Kidney capillary endothelial cell (primary cell): ENCODE results near the gene TSPEAR.
"Not testable (repeated sequence)": the region's sequence is repeated elsewhere in the genome, so short reads cannot be mapped to it uniquely, and the experiment has no call there.

Experiments
- DNase-seq: peaks from one replicate; pipeline ENCODE4 v3.0.0-alpha.2; 2018; ENCODE audit warnings: low spot score

Gene TSPEAR

DNA sequence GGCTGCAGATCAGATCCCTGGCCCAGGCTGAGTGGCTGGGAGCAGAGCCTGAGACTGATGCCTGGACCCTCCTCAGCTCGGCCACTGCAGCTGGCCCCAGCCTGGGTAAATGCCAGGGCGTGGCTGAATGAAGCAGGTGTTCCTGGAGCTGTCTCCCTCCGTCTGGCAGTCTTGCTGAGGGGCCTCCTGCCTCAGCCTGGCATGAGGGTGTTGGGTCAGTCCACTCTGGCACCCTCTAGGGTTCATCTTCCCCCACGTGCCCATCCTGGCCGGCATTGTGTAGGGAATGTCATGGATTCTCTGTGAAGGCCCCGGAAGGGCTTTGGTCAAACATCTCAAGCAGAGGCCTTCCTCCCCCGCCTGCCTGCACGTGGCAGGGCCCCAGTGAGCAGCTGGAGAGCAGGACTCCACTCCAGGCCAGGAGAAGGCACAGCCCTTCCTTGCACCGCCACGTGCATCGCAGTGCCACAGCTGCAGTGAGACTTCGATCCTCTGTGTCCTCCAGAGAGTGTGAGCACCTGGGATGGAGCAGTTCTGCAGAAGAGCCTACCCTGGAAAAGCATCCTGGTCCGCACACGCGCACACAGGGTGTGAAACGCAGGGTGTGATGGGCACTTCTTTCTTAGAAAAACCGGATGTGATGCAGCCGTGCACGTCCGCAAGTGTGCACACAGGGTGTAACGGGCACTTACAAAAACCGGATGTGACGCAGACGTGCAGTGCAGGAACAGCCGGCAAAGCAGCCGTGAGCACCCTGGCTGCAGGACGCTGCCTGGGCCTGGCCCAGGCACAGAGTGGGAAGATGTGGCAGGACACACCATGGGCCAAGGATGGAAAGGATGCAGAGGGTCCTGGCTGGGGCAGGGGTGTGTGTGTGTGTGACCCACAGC, 142.5 kb downstream of the TSPEAR start:
- no peak for DNase-seq

DNA sequence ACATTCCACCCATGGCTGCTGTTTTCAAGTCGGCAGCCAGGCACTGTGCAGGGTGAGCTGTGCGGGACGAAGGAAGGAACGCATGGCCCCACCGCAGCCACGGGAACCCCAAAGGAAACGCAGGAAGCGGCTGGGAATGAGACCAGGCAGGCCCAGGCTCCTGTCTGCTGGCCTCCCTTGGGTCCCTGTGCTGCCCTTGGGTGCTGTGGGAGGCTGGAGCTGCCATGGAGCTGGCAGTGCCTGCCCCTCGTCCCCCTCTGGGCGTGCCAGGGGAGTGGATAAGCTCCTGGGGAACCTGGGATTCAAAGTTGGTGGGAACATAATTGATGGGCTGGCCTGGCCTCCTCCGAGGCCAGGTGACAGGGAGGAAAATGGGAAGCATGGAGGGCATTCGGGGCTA, 143.1 kb downstream of the TSPEAR start:
- DNase-seq, result no peak

DNA sequence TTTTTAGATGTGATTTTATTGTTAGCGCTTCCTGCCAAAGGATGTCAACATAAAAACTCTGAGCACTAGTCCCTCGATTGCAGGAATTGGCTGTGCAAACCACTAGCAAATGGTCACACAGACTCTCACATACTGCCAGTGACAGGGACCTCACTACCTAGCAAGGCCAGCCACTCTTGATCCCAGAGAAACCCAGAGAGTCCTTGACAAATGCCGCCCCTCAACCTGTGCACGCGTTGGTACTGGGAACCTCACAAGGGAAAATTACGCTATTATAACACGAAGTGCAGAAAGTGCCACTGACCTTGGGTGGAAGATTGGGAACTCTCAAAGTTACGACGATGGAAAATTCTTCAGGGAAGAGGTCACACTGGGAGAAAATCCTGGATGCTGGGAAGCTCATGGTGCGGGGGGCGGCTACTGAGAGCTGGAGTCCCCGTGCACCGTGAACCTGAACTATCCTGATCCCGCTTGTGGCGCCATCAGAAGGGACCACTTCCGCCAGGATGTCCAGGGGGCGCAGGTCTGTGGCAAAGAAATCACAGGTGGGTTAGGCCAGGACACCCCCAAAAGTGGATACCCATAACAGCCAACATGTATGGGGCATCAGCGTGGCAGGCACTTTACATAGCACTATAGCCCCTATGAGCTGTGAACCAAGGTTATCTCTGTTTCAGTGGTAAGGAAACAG, 143.7 kb downstream of the TSPEAR start:
- no peak for DNase-seq

DNA sequence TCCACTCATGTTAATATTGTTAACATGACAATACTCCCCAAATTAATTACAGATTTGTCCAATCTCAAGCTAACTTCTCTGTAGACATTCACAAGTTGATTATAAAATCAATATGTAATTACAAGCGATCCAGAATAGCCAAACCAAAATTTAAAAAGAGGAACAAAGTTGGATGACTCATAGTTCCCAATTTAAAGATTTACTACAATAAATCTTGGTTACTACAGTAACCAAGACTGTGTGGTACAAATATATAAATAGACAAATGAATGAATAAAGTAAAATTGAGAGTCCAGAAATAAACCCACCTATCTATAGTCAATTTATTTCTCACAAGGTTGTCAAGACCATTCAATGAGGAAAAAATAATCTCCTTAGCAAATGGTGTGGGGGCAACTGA, 145.0 kb downstream of the TSPEAR start:
- no peak for DNase-seq

DNA sequence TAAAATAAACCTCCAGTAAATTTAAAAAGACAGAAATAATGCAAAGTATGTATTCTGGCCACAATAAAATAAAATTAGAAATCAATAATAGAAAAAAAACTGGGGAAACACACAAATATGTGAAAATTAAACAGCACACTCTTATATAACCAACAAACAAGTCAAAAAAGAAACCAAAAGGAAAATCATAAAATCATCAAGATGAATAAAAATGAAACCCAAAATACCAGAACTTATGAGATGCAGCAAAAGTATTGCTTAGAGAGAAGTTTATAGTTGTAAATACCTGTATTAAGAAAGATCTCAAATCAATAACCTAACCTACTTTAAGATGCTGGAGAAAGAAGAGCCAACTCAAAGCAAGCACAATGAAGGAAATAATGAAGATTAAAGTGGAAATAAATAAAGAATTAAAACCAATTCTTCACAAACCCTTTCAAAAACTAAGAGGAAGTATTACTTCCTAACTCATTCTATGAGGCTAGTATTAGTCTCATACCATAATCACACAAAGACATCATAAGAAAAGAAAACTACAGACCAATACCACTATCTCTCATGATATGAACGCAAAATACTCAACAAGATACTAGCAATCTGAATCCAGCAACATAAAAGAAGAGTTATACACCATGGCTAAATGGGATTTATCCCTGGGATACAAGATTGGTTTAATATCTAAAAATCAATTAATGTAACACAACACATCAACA, 146.3 kb downstream of the TSPEAR start:
- DNase-seq, result no peak

DNA sequence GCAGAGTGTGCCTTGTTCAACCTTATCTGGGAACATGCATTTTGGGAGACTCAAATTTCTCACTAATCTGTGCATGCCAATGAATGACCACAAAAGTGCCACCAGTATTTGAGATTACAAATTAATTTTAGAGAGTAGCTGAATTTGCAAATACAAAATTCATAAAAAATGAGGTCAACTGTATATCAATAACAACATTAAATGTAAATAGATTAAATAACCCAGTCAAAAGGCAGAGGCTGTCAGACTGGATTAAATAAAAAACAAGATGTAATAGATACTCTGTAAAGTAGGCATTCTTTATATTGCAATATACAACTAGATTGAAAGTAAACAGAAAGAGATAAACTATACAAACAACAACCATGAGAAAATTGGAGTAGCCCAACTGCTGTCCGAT, 147.3 kb downstream of the TSPEAR start:
- no peak for DNase-seq

DNA sequence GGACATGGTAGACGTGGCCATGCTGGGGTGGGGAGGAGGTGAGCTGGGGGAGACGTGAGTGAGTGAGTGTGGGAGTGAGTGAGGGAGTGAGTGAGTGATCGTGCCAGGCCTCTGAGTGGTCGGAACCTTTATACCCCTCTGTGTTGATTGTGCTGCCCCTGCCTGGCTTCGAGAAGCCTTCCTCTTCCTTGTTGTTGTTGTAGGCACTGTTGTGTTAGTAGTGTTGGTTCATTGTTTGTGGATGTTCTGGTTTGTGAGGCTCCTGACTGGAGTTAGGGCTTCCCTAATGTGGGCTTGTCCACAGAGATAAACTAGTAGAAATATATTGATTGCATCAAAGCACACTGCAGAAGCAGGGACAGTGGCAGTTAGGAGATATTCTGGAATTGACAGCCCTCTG, 152.7 kb downstream of the TSPEAR start, which contains the start of gene KRTAP10-3:
TSS of gene KRTAP10-3 (minus strand) at position 101 of the 400 bp plus-strand sequence. CDS start at position 21, 80 bp downstream.
- no peak for DNase-seq

DNA sequence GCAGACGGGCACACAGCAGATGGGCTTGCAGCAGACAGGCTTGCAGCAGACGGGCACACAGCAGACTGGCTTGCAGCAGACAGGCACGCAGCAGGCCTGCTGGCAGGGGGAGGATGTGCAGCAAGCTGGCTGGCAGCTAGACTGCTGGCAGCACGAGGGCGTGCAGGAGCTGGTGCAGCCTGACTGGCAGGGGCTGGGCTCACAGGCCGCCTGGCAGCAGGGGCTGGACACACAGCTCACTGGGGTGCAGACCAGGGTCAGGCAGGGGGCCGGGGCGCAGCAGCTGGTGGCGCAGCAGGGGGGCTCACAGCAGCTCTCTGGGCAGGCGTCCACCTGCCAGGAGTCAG, 153.1 kb downstream of the TSPEAR start:
- DNase-seq, result not testable (repeated sequence)

DNA sequence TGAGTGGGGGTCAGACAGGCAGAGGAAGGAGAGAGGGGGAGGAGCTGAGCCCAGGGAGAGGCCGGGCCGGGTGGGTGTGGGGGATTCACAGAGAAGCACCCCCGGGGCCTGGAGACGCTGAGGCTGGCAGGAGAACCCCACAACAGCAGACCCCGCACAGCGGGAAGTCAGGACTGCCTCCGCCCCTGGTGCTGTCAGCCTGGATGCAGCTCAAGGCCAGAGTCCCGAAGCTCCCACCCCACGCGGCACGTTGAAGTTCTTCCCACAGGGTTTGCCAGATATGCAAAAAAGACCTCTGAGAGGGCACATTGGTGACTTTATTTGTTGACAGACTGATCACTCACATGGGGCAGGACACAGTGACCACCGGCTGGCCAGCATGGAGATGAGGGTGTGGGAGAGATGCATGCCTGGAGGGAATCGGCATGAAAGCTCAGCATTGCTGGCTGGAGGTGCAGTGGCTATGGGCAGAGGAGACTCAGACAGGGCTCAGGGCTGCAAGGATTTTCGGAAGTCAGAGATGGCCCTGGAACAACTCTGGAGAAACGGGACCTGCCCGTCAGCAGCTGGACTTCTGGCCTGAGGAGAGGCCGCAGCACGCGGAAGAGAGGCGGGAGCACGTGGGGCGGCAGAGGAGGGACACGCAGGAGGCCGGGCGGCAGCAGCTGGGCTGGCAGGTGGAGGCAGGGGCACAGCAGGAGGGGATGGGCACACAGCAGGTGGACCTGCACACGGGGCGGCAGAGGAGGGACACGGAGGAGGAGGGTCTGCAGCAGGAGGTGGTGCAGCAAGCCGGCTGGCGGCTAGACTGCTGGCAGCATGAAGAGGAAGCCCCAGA, 153.7 kb downstream of the TSPEAR start:
- no peak for DNase-seq

DNA sequence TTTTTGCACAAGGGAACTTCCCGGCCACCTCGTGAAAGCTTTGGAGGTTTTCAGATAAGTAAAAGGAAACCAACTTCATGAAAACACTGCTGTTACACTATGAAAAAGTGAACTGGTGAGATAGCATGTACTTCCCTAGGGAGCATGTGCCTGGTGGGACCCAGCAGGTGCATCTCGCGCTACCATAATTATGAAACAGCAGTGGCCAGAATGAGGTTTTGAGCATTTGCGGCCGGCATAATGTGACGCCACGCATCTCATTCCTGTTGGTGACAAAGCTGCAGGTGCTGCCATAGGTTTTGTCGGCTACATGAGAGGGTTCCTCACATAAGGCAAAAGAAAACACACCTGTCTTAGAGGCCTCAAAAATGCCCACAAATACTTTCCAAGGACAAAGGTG, 154.5 kb downstream of the TSPEAR start:
- DNase-seq, result no peak

DNA sequence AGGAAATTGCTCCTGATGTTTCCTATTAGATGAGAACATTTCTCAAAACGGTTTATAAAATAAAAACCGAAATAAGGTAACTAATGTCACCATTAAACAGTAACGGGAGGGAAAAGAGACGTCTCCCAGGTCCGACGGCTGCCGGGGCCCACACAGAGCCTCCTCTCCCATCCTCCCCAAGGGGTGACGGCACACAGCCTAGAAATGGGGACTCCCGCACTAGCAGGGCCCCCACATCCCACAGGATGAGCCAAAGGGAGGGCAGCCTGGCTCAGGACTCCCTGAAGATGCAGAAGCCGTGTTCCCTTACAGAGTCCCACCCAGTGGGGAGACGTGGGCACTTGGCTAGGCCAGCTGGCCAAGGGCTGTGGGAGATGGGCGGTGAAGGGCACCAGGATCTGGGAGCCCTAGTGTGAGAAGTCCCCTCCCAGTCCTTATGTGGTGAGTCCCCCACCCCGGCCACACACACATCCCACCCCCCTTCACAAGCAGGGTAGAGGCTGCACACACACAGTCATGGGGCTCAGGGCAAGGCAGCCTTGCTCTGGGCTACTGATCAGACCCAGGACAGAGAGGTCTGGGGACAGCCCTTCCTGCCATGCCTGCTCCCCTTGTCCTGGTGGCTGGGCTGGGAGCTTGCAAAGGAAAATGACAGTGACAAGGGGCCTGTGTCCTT, 156.0 kb downstream of the TSPEAR start:
- no peak for DNase-seq

DNA sequence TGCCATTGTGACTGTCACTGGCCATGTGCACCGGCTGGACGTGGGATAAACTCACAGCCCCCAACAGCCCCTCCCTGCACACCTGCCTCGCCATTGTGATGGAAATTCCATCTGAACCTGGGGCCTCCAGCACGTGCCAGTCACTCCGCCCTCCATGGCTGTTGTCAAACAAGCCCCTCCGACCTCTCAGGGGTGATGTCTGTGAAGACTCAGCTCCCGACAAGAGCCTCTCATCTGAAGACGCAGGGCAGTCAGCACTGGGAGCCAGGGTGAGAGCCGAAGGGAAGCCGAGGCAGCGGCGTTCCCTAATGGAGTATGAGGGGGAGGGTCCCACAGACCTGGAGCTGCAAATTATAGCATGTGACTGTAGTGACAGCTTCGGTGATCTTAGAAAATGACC, 158.7 kb downstream of the TSPEAR start:
- DNase-seq, result no peak

DNA sequence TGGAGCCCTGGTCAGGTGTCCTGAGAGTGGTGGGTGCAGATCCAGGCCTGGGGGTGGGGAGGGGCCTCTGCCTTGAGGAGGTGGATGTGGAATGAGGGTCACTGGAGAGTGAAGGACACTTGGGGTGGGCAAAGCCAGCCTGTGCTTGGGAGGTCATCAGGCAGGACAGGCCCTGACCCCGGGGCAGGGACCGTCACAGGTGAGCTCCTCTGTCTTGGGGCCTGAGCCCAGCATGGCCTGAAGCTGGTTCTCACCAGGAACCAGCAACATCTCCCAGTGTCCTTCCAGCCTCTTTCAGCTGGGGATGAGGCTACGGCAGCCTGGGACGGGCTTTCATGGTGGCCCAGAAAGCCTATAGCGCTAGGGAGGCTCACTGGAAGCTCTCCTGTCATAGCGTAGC, 159.2 kb downstream of the TSPEAR start:
- DNase-seq, result no peak

DNA sequence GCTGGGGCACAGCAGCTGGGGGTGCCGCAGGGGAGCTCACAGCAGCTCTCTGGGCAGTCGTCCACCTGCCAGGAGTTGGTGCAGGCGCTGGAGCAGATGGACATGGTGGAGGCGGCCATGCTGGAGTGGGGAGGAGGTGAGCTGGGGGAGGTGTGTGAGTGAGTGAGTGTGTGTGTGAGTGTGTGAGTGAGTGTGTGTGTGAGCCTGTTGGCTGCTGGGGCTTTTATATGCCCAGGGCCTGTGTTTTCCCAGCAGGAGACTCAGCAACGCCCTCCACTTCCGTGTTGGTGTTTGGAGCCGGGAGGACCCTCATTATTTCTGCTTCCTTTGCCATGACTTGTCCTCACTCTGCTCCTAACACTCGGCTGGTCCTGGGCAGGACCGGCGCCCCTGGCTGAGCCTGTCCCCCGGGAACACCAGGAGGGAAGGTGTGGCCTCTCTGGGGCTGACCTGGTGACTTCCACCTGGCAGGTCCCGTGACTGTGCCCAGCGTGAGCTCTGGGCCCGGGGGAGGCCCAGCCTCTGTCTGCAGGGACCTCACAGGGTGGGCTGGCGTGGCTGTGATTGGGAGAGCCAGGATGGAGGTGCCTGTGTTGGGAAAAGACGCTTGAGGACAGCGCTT, 159.9 kb downstream of the TSPEAR start, which contains the start of gene KRTAP10-2:
TSS of gene KRTAP10-2 (minus strand) at position 166 of the 622 bp plus-strand sequence. CDS start at position 119, 47 bp downstream.
- no peak for DNase-seq

DNA sequence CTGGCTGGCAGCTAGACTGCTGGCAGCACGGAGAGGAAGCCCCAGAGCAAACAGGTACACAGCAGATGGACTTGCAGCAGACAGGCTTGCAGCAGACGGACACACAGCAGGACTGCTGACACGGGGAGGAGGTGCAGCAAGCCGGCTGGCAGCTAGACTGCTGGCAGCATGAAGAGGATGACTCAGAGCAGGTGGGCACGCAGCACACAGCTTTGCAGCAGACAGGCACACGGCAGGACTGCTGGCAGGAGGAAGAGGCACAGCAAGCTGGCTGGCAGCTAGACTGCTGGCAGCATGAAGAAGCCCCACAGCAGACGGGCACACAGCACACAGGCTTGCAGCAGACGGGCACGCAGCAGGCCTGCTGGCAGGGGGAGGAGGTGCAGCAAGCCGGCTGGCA, 160.6 kb downstream of the TSPEAR start:
- no peak for DNase-seq

DNA sequence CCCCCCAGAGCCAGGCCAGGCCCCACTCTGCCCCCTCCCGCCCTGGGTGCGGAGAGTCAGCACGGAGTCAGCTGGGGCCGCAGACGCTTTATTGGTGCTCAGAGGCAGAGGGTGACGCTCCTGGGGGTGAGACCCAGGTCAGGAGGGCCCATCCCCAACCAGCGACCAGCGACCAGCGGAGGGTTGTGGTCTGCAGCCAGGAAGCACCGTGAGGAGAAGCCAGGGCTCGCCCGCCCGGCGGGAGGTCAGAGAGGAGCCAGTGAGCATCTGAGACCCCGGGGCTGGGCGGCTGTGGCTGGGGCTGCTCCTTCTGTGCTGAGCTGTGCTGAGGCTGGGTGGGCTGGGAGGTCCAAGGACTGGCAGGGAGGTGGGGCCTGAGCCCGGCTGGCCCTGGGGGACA, 161.1 kb downstream of the TSPEAR start:
- DNase-seq, result not testable (repeated sequence)

DNA sequence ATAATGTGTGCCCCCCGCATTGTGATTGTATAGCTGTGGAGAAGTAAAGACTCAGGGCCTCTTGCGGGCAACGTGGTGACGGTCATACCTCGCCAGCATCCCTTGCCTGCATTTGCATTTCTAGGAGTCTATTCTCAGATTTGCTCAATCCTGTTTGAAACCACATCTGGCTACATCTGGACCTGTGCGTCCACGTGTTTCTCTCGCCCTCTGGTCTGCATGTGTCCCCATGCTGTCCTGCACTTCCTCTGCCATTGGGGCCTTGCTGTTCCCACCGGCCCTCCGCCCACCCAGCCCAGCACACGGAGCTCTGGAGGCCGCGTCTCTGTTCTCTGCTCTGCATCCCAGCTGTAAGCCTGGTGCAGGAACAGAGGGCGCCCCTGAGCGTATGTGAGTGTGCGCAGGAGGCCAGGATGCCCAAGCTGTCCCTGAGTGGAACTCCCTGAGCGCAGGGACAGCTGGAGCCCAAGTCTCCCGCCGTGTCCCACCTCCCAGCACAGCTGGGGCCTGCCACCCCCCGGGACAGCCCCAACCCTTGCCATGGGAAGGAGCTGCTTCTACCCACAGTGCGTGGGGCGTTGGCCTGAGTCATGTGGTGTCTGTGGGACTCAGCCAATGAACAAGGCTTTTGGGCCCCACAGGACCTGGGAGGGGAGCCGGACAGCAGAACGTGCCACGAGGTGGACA, 161.7 kb downstream of the TSPEAR start:
- DNase-seq, result no peak

DNA sequence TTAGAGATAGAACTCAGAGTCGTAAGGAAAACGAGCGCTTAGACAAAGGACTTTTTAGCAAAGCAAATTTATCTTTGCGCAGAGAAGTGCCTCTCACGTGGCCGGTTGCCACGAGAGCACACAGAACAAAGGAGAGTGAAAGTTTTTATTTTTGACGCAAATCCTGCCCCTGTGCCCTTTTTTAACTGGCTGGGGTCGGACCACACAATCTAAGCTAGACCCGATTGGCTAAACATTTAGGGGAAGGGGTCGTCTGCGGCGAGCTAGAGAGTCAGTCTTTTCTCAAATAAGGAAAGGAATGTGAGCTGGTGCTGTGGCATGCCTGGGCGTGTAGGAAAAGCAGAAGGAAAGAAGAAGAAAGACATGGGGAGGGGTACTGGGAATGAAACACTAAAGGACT, 162.4 kb downstream of the TSPEAR start:
- DNase-seq, result no peak

DNA sequence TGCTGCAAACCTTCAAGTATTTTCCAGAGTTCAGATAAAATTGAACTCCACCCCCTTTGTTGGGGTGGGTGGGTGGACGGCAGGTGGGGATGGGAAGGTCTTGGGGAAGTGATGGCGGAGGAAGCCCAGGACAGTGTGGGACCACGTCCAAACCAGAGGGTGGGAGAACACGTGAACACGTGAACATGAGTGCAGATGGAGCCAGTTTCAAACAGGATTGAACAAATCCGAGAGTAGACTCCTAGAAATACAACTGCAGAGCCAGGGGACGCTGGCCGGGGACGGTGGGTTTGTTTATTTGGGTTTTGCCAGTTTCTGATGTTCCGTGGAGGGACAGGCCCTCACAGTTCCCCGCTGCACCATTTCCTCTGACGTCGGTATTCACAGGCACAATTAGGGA, 163.0 kb downstream of the TSPEAR start:
- no peak for DNase-seq
